ENCODE results near the gene TALDO1.

TALDO1 gene

DNA sequence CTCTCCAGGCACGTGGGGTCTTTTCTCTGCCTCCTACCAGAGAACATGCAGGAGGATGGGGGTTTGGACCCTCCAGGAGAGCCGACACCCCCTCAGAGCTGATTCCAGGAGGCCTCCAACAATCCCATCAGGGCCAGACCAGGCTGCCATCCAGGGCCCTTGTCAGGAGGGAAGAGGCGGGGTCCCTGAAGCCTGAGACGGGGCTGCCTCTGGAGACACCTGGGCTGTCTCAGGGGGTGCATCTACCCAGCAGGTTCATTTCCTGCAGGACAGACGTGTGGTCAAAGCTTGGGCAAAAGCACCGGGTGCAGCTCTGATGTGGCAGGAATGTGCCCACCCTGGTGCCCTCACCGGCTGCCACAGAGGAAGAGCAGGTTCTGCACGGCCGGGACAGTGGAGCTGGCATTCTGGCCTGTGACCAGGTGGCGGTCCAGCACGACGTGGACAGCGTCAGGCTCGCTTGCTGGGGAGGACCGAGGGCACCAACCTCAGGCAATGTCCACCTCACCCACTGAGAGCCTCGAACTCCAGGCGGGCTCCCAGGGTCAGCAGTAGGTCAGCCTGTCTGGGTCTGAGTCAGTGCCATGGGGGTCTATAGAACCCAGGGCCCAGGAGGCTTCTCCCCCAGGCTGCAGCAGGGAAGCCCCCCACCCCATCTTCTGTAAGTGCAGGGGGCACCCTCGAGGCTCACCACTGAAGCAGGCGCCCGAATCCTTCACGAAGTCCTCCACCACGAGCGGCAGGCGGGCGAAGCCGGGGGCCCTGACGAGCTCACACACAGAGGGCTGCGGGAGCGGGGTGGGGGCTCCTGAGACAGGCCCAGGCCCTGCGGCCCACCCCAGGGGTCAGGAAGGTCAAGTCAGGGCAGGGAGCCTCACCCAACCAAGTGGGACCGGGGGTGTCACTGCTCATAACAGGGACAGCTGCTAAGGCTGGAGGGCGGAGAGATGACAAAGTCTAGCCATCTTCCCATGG, 23.7 kb downstream of the TALDO1 start:
- DNase-seq (ENCODE audit: low read depth), result no peak

DNA sequence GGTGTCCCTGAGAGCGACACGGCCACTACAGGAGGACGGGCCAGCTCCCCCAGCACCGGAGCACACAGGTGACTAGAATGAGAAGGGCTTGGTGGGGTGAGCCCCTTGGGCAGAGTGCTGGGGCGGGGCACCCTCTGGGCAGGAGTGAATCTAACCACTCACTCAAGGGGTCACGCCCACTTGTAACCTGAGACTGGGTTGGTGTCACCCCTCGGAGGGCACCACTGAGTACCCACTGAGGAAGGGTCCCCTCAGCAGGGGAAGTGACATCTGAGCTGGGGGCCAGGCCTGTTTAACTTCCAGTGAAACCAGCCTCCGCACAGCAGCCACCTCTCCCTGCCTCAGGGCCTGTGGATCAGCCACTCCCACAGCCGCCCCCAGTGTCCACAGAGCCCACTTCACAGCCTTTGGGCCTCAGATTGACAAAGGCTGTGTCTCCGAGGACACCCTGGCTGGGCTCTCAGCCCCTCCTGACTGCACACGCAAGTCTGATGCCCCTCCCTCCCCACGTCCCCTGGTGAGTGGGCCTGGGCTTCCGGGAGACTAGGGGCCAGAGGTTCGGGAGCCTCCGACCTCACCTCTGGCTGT, 24.4 kb downstream of the TALDO1 start:
- no peak for DNase-seq (ENCODE audit: low read depth)

DNA sequence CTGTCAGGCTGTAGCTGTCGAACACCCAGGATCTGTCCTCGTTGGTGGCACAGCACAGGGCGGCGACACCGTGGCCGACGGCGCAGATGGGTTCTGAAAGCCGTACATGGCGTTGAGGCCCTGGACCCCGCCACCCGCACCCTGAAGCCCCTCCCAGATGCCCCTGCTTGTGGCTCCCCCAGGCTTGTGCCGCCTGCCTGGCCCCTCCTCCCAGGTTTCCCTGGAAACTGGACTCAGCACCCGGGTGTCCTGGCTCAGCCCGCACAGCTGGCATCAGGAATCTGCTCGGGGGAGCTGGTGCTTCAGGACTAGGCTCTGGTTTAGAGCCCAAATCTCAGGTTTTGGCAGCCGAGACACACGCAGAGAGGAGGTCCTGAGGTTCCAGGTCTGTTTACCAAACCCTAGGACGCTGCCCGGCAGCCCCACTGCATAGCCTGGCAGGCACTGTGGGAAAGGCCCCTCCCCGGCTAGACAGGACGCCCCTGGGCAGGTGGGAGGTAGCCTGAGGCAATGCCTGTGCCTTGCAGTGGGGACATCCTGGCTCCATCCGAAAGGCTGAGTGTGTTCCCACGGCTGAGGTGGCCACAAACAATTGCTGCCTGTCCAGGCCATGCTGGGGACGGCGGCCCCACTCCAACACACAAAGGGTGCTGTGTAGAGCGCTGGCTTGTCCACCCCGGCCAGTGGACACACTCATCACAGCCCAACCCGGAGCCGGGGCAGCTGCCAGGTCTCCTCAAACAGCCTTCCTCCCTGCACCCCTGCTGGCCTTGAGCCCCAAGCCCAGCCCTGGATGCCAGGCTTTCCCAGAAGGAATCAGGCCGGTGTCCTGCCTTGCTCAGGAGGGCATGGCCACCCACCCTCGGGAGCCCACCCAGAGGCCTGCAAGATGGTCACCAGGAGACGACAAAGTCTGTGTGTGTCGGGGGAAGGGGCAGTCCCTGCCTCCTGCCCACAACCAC, 25.4 kb downstream of the TALDO1 start:
- DNase-seq (ENCODE audit: low read depth), result no peak

DNA sequence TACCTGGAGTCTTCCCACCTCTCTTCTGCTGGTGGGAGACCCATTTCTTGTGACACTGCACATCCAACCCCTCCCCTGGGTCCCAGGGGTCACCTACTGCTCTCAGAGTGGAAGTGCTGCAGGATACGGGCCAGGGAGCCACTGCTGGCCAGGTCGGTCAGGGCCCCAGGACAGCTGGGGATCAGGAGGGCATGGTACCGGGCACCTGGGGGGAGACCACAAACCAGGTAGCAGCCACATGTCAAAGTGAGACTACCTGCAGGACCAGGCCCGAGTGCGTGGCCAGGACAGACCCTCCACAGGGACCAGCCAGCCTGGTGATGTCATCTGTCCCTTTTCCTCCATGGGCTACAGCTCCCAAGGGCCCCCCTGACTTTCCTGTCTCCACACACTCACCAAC, 26.2 kb downstream of the TALDO1 start:
- no peak for DNase-seq (ENCODE audit: low read depth)

DNA sequence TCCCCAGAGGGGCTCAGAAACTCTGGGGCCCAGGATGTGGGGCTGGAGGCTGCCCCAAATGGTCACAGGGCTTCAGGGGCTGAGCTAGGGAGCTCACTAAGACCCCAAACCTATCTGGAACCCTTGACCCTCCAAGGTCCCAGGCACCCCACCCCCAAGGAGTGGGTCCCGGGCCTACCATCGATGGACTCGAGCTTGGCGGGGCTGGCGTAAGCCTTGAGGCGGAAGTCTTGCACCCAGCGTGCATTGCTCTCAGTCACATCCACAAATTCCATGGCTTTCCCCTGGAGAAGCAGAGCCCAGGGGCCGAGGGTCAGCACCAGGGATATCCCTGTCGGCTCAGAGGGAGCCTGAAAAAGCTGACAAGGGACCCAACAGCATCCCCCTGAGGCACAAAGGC, 26.6 kb downstream of the TALDO1 start:
- no peak for DNase-seq (ENCODE audit: low read depth)

DNA sequence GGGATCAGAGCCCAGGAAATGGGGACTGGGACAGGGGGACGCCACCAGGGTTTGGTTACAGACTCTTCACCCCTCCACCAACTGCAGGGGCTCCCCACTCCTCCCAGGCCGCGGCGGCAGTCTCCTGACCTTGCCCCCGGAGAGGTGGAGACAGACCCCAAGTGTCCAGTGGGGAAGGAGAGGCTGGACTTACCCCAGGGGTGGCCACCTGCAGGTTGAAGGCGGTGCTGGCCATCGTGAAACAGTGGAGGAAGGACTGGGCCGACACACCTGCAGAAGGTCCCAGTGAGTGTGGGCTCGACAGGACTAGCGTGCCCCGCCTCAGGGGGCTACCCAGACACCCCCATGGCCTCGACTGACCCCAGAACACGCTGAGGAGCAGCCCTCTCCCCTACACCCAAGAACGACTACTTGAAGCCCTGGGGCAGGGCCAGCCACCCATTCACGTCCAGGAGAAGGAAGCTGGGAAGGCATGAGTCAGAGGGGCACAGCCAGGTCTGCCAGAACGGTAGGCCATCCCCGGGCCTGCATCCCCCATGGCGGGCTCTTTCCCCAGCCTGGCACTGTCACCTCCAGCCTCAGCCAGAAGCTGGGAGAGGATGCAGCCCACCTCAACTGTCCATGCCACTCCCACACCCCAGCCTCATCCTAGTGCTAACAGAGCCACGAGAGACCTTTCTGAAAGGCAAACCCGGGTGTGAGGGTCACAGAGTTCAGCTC, 27.8 kb downstream of the TALDO1 start:
- DNase-seq (ENCODE audit: low read depth), result no peak

DNA sequence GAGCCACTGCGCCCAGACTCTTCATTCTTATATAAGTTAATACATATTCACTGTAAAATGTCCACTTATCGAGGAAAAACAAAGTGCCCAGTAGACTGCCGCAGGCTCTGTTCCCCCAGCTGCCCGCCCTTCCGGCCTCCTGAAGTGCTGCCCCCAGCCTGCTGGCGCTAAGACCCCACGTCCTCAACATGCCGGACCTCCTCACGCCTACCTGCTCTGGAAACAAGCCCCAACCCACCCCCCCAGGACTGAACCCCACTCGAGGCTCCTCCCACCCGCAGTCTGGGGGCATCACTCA, 28.9 kb downstream of the TALDO1 start:
- DNase-seq (ENCODE audit: low read depth), result no peak

DNA sequence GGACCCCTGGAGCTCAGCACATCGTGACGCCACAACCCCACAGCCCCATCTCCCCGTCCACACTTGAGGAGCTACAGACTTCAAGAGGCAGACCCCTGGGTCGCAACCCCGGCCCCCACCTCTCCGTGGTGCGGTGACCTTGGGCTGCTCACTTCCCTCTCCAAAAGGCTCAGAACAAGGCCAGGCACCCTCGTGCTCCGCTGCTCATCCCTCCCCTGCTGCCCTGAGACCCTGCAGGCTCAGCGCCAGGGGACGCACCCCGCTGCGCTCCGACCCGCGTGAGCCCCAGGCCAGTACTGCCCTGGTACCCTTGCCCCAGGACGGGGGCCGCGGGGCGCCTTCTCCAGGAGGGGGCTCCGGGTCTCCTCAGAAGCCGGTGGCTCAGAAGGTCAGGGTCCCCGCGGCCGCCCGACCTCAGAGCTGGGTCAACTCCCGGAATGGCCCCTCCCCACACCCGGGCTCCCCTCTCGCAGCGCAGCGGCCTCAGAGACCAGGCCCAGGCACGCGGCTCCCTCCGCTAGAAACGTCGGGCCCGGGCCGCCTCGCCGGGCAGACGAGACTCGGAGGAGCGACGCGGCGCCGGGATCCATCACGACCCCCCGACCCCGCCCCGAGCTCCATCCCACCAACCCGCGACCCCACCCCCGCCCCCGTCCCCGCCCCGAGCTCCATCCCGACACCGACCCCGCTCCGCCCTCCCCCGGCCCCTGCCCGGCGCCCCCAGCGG, 29.5 kb downstream of the TALDO1 start:
- no peak for DNase-seq (ENCODE audit: low read depth)

DNA sequence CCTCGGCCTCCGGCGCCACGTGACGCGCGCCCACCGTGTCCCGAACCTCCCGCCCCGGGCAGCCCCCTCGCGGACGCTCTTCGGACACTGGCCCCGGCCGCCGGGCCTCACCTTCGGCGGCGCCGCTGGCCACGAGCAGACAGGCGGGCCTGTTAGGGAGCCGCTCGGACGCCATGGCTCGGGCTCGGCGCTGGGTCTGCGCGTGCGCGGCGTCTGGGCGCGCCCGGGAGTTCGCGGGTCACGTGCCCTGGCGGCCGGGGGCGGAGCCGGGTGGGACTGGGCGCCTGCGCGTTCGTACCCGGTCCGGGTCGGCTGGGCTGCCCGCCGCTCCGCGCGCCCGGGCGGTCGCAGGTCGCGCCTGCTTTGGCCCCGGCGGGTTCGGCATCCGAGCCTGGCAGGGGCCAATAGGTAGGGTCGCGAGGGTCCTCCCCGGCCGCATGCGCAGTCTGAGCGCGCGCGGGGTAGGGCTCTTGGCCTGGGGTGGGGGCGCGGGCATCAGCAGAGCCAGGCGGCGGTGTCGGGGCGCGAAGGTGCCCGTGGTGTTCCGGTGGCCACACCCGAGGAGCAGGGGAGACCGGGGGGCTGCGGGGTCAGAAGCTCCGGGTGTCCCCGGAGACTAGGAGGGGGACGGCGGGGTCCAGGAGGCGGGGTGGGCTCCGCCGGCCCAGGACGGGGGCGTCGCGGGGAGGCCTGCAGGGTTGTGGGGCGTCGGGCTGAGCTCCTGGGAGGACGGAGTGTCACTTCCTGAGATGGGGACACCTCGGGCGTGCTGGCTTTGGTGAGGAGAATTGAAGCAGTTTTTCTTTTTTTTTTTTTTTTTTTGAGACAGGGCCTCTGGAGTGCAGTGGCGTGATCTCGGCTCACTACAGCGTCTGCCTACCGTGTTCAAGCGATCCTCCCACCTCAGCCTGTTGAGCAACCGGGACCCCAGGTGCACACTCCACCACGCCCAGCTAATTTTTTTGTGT, 30.3 kb downstream of the TALDO1 start, which contains the start of gene GATD1:
GATD1 (minus strand) TSS at position 200 of the 968 bp plus-strand sequence; CDS start at position 175, 25 bp downstream.
- peak; percentile 21 for DNase-seq (ENCODE audit: low read depth)

DNA sequence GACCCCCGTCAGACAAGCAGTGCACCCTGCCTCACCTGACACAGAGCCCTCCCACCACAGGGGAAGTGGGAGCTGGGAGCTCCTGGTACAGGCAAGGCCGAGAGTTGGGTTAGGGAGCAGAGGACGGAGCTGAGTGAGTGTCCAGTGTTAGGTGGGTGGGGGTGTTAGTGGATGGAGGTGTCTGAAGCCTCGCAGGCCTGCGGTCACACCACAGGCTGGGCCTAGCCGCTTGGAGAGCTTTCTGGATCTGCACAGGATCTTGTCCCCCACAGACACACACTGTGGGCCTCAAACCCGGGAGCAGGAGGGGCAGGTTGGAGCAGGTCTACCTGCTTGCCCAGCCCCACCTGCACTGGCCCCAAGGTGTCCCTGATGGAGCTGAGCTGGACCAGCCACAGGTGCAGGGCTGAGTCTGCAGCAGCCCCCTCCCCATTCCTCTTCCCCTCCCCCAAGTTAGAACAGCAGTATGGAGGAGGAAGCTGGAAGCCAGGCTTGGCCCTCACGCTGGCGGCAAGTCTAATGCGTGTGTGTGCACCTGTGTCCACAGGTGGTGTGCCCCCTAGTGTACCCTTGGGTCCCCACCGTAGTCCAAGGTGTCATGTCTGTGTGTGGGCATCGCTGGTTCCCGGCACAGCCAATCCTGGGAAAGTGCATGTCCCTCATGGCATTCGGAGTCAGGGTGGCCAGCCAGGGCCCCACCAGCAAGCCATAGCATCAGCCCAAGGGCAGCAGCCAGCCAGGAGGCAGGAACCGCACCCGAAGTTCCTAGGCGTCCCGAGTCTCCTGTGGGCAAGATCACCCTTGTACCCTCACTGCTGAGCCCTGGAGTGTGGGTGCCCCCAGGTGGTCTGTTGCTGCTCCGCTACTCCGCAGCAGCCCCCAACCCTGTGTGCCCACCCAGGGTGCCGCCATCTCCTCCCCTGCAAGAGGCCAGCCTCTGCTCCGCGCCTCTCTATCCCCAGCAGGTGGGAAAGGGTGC, 32.0 kb downstream of the TALDO1 start:
- no peak for DNase-seq (ENCODE audit: low read depth)

DNA sequence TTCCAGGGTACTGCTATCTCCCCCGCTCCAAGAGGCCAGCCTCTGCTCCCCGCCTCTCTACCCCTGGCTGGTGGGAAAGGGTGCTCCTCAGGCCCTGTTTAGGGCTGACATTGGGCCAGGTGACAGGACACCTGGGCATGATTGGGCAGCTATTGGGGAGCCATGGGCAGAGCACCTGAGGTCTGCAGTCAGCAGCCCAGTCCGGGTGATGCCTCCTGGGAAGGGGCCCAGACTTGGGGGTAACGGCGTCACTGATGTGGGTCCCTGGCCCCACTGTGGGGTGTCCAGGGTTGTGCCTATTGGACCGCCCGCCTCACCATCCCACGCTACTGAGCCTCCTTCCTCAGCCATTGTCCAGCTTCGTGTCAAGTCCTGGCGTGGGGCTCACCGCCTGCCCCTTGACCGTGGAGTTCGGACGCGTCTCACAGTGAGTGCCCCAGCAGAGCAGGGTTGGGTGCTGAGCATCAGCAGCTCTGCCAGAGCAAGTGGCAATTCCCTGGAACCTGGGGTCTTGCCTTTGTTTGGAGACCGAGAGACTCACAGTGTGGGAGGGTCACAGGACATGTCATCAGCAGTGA, 32.8 kb downstream of the TALDO1 start:
- DNase-seq (ENCODE audit: low read depth), result no peak

DNA sequence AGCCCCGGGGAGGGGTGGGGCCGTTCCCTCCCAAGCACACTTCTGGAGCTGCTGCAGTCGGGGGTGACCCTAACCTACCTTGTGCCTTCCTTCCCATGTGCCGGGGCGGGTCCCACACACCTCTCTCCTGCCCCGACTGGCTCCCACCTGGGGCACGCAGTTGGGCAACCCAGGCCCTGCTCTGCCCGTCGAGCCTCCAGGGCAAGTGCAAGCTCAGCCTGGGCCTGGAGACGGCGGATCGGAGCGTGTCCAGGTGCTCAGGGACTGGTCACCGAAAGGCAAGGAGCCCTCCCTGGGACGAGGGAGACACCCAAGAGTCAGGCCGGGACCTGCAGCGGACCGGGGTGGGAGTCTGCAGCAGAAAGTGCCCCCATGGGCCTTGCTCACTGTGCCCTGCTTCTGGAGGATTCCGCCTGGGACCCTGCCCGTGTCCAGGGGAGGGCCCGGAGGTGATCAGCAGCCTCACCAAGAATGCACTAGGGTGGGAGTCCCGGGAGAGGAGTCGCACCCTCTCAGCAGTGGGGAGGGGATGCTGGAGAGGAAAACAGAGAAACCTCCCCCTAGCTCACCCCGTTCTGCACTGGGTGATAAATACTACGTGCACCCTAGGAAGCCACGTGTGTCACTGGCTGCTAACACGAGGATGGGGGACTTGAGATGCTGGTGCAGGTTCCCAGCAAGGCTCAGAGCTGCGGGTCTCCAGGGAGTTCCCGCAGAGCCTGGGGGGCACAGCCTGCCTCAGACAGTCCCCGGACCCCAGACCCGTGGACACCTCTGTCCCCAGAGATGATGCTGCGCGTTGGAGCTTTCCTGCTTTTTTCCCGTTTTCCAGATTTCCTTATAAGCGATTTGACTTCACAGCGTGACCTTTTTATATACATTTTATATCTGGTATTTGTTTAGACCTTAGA, 35.3 kb downstream of the TALDO1 start:
- no peak for DNase-seq (ENCODE audit: low read depth)

DNA sequence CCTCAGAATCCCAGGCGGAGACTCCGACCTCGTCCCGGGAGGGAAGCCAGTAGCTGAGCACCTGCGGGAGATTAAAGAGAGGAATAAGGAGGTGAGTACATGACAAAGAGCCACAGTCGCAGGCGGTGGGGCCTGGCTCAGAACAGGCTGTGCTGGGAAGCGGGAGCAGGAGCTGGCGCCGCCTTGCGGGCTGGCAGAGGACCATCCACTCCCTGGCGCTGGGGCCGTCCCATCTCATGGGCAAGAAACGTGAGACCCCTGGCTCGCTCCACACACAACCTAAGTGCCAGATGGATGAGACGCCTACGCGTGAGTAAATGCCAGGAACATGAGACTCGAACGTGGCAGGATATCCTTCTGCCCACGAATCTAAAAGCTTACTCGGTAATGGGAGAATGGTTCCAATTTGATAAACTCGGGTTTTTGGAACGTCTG, 36.3 kb downstream of the TALDO1 start:
- peak; percentile 46 for DNase-seq (ENCODE audit: low read depth)

DNA sequence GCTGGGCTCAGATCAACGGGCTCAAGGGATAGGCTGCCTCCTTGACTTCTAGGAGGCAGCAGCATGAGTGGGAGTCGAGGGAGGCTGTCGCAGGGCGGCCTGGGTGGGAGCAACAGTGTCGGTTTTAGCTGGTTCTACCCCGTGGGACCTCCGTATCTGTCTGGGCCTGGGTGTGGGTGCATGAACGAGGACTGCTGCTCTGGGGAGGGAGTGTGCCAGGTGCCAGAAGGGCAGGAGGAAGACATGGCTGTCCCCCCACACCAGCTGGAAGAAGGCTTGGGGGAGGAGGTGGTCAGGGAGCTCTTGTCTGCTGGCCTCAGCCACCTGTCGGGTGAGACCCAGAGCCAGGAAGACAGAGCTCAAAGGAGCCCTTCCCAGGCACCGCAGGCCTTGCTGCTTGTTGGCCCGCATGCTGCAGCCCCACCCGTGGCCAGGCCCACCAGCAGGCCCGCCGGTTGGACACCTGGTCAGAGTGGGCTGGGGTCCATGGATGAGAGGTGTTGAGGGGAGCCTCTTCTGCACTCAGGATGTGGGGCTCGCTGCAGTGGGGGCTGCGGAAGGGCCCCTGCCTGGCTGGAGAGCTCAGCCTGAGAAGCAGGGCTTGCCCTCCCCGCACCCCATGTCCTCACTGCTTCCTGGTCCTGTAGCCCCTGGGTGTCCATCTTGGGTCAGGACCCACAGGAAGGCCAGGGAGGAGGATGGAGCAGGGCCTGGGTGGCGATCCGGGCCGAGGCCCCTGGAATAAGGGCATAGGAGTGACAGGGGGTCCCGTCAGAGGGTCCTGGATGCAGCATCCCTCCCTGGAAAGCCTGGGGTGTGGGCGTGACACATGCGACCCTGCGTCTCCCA, 39.2 kb downstream of the TALDO1 start:
- DNase-seq (ENCODE audit: low read depth), result no peak

DNA sequence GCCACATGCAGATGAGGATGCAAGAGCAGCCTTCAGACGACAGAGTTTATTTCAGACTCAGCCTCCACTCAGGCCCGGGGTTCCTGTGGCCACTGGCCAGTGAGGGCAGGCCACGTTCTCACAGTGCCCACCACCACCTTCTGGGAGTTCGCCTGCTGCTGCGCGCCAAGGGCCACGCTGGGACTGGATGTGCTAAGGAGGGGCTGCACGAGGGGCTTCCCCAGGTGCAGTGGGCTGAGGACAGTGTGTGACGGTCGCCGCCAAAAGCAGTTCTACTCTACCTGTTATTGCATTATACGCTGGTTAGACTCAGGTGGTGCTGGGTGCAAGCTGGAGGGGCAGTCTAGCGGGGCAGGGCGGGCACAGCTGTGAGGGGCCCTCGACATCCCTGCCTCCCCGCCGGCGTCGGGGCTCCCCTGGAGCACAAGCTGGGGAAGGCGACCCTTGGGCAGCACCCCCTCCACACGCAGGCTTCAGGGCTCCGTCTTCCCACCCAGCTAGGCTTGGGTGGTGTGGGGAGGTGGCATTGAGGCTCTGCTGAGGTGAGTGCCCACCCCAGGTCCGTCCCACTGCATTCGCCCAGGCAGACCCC, 39.9 kb downstream of the TALDO1 start:
- no peak for DNase-seq (ENCODE audit: low read depth)
